Muscle of arm (tissue), 12 donors: ENCODE data around the gene PJA2. TPM values are rescaled to one million over a fixed set of nuclear protein-coding genes. Genes with fewer than 3 reads are reported as not detected.

Experiments used
- DNase-seq: peaks from one replicate; pipeline ENCODE4 v3.0.0-alpha.2; 2013
- polyA plus RNA-seq, 12 donors: library from polyadenylated mRNA; unstranded; fragments of 120-200 nt; gene quantifications; one replicate each; pipeline ENCODE4 v1.2.1, GENCODE V29; 2013; ENCODE audit not compliant: insufficient read length in 12 of 12

The PJA2 gene
- polyA plus RNA-seq, 12 donors = 85.6 to 156 (median 145) TPM; not detected in 1

- no peak for DNase-seq
Measured at GRCh38 chr5:109351988-109352864, 57.5 kb downstream of the PJA2 start.

DNA sequence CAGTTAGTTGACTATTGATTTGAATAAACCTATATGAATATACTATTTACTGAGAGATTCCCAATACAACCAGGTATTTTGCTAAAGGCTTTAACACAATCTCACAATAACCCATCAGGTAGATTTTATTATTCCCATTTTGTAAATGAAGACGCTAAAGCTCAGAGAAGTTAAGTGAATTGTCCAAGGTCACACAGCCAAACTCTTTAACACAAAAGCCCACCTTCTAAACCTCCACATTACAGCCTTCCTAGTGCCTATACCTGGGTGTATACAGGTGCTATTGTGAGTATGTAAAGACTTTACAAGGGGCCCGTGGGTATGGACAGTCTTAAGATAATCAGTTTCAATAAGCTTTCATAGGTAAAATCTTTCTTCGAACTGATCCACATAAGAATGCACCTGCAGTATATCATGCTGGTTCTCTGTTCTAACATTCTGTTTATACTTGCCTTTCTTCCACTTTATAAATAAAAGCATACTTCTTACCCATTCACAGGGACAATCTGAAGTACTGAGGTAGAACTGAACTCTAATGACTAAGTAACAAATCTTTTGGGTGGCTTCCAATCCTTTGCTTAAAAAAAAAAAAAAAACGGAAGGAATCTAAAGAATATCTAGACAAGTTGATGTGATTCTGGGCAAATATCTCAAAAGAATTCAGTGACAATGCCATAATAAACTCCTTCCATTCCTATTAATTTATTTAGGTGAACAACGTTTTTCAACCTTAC lies 59.1 kb downstream of the PJA2 start:
- no peak for DNase-seq

- DNase-seq = no peak
Measured at GRCh38 chr5:109349388-109349787, 60.4 kb downstream of the PJA2 start.

DNA sequence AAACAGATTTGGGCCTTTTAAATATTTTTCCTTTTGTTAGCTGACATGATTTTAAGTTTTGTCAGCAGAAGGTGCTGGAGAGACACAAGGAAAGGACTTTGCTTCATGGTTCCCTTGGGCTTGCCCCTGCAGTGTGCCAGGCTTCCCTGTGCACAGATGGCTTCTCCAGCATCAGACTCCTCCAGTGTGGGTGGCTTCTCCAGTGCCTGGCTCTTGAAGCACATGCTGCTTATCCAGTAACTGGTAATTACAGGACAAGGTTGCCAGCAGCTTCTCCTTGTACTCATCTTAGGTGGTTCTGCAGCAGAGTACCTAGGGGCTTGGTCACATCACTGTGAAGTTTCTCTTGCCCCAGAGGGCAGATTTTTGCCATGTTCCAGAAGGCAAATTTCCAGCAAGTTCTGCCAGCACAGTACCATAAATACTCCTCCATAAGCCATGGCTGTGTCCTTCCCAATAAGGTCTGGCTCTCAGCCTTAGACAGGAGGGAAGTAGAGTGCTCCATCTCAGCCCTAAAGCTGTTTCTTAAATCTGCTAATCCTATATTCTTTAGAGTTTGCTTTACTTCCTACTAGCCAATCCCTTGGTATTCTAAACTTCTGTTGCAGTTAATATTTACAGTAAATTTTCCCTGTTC lies 62.4 kb downstream of the PJA2 start:
- DNase-seq = no peak

DNA sequence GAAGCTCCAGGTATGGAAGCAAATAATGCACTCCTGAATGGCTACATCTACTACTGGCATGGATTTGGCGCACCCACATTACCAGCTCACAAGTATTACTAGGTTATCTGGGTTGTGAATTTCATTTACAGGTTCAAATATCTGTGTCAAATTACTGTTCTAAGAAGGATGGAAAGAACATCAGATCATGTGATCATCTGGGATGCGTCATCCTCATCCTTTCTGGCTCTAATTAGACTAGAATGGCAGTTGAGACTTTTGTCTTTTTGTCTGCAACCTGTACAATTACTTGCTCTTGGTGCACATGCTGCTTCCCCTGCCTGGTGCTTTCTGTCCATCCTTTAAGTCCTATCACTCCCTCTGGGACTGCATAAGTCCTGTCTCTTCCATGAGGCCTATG lies 64.1 kb downstream of the PJA2 start:
- no peak for DNase-seq

DNA sequence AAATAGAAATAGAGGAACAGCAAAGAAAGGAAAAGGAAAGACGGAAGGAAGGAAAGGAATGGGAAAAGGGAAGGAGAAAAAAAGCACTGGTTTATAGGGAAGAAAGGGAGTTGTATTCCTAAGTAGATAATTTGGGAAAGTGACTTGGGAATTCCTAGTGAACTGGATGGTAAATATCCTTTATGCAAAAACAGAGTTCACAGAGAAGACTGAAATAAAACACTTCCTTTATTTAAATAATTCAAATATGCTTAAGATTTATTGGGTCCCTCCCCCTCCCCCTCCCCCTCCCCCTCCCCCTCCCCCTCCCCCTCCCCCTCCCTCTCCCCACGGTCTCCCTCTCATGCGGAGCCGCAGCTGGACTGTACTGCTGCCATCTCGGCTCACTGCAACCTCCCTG lies 69.4 kb downstream of the PJA2 start:
- no peak for DNase-seq

- DNase-seq = peak; percentile 52
Measured at GRCh38 chr5:109335114-109335513, 74.7 kb downstream of the PJA2 start.

GRCh38 chr5:109334056-109334455 lies 75.7 kb downstream of the PJA2 start:
- DNase-seq = no peak

DNA sequence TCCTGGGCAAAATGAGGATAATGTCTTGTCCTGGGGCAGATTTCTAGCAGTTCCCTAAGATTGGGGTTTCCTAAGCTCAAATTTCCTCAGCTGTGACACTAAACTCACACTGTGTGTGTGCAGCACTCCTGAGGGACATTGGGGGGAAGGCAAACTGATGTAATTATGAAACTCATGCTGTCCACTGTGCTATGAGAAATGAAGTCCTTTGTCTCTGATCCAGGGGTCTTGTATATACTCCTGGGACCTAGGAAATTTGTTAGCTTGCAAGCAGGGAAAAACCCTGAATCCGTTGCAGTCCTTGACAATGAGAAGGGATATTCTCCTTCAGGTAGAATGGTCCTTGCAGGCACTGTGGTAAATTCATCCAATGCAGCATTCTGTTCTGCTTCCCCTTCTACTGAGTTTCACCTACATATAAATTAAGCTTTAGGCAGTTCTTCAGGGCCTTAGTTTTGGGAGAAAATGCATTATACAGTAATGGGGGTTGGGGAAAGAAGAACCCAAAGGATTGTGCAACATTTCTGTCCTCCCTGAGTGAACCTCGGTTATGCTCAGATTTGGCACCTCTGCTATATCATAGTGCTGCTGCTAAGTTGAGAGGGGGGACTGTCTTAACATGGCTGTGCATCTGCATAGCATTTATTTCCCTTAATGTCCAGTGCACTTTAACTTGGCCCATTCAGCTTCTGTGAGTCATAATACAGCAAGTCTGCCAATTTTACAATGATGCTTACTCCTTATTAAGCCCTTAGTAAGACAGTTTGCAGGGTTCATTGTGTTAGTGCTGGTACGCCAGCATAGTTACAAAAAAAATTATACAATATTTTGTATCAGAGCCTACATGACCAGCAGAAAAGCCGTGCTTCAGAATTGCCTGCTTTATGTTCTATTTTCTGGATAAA lies 80.2 kb downstream of the PJA2 start:
- peak; percentile 88 for DNase-seq

- no peak for DNase-seq
Measured at GRCh38 chr5:109328626-109329025, 81.1 kb downstream of the PJA2 start.

DNA sequence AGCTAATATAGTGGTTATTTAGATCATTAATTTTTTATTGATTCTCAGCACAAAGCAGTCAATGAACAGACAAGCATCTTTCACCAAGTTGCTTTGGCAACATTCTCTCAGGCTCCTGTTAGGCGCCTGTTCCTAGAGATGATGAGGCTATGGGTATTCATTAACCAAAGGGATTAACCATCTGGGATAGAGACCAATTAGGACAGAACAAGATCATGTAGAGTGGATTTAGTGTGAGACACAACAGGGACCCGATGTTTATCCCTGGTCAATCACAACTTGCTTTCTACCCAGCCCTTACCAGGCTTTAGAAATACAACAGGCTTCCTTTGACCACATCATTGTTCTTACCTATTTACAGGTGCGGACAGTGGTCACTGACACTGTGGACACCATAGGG lies 82.2 kb downstream of the PJA2 start:
- no peak for DNase-seq

- DNase-seq = no peak
Measured at GRCh38 chr5:109326919-109327318, 82.9 kb downstream of the PJA2 start.

DNA sequence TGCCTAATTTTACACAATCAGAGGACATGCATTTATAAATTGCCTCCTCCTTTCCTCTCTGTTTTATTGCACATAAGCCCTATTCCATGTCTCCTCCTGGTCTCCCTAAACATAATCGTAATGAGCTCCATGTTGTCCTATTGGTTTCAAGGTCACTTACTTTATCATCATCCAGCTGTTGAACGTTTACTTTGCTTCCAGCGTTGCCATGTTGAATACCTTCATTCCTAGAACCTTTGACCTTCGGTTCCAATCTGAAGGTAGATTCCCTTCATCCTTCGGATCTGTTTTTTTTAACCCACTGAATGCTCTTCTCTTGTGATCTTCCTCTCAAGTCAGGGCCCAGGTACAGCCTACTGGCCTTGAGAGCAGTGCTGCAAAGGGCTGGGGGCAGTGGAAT lies 84.3 kb downstream of the PJA2 start:
- no peak for DNase-seq

- no peak for DNase-seq
Measured at GRCh38 chr5:109324931-109325330, 84.8 kb downstream of the PJA2 start.

DNA sequence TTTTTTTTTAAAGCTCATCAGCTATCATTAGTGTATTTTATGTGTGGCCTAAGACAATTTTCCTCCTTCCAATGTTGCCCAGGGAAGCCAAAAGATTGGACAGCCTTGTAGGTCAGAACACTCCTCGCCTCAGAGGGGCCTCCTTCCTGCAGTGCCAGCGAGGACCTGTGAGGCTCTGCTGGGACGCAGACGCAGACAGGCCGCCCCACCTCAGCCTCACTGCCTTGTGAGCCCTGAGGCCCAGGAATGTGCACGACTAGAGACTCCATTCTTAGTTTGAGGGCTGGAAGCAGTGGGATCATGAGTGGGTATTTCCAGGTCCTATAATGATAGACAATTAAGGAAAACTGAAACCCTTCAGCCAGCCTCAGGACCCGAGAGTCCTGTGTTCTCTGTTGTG lies 85.4 kb downstream of the PJA2 start:
- DNase-seq = no peak

DNA sequence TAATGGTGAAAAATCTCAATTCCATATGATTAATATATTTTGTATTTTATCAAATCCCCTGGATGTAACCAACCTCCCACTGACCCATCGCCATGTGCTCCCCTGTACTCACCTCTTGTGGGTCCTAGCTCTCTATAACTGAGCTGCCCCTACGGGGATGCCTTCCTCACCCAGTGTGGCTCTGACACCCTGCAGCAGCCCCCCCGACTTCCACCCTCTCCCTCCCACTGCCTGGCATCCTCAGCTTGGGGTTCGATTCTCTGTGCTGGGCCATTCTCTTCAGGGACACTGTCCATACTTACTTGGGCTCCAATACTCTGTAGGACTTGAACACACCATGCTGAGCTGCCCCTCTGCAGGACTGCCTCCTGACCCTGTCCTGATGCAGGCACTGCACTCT lies 87.1 kb downstream of the PJA2 start:
- DNase-seq = no peak

DNA sequence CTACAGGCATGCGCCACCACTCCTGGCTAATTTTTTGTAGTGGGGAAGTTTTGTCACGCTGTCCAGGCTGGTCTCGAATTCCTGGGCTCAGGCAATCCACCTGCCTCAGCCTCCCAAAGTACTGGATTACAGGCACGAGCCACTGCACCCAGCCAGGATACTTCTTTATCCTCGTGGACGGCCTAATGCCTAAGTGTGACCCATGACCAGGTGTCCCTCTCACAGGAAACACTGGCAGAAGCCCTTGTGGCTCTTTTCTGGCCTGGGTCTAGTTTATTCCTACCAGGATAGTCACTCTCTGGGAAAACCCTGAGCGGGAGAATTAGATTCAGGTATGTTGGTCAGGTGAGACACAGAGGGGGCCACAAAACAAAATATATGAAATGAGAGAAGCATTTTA lies 90.4 kb downstream of the PJA2 start:
- DNase-seq = no peak

GRCh38 chr5:109318455-109319108 lies 91.2 kb downstream of the PJA2 start:
- no peak for DNase-seq

DNA sequence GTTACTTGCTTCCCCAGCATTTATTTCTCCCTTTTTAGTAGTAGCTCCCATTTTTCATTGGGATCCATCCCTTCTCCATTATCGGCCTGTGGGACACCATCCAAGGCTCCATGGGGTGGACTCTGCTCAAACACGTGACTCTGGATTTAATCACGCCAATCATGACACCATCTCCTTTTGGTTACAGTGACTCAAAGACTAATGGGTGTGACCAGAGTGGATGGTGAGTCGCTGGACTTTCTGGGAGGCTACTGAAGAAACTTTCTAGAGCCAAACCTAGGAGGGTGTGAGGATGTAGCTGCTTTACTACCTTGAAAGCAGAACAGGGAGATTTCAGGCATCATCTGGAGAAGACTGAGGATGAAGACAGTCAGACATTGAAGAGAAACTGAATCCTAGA lies 93.1 kb downstream of the PJA2 start:
- DNase-seq = no peak

DNA sequence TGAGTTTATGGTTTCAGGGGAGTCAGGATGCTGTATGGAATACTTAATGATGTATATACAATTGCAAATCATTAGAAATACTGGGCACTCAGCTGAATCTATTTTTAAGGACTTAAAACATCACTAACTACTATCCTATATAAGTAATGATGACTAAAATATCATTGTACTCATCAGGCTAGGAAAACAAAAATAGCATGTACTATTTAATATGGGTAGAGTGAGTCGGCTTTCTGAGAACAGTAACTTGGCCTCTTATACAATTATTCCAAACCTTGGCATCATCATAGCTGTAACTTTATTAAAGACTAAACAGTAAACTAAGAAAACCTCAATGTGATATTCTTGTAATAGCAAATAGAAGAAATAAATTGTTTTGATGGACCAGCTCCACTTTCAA lies 94.5 kb downstream of the PJA2 start:
- no peak for DNase-seq

GRCh38 chr5:109313127-109313526 lies 96.6 kb downstream of the PJA2 start:
- DNase-seq = no peak
